Omental fat pad (tissue), 4 donors: ENCODE data around the gene TADA2B. TPM values are rescaled to one million over a fixed set of nuclear protein-coding genes. Genes with fewer than 3 reads are reported as not detected.

Experiments
- ATAC-seq: fragments of 150-250 bp; one replicate; pipeline ENCODE4 v1.9.1; 2016; ENCODE audit warnings: mild to moderate bottlenecking, moderate library complexity; ENCODE audit not compliant: low FRiP score
- DNase-seq: peaks from one replicate; pipeline ENCODE4 v3.0.0-alpha.2; 2019; ENCODE audit warnings: low spot score
- CTCF ChIP-seq, 3 donors: fragments of 450-650 bp; IDR thresholded peaks; one replicate each; pipeline ENCODE4 v1.5.1; 2016 to 2017; ENCODE audit warnings: antibody characterized with exemption in 3 of 3, mild to moderate bottlenecking in 3 of 3, moderate library complexity in 2 of 3
- total RNA-seq, 4 donors: library from RNA; depleted of rRNA; stranded (reverse); fragments of >200 nt; gene quantifications; one replicate each; pipeline ENCODE4 v1.1.0, GENCODE V29; 2016

TADA2B gene
- total RNA-seq, 4 donors from 2014 or later = 12.2 to 20.5 (median 16.5) TPM

GRCh38 chr4:7045961-7046921, 3.1 kb downstream of the TADA2B start:
- ATAC-seq (no peak), DNase-seq (no peak)
- TF ChIP-seq CTCF (IDR thresholded peaks at IDR 0.05) = no peak

GRCh38 chr4:7046971-7047370, 3.8 kb downstream of the TADA2B start:
- TF ChIP-seq CTCF (IDR thresholded peaks at IDR 0.05) = no peak
- ATAC-seq (no peak), DNase-seq (no peak)

- no peak for TF ChIP-seq CTCF (IDR thresholded peaks at IDR 0.05)
- ATAC-seq (no peak), DNase-seq (no peak)
These were observed 5.5 kb downstream of the TADA2B start for GRCh38 chr4:7048642-7049041.

GRCh38 chr4:7049295-7049694, 6.1 kb downstream of the TADA2B start:
- DNase-seq (no peak), ATAC-seq (no peak)

GRCh38 chr4:7049739-7050138, 6.6 kb downstream of the TADA2B start:
- ATAC-seq (no peak), DNase-seq (no peak)

More at GRCh38 chr4:7049295-7049694, 6.1 kb downstream of the TADA2B start:
- no peak for TF ChIP-seq CTCF (IDR thresholded peaks at IDR 0.05)

GRCh38 chr4:7050481-7051143, 7.4 kb downstream of the TADA2B start:
- TF ChIP-seq CTCF (IDR thresholded peaks at IDR 0.05) = no peak
- DNase-seq = no peak
- ATAC-seq = no peak

More at GRCh38 chr4:7049739-7050138, 6.6 kb downstream of the TADA2B start:
- TF ChIP-seq CTCF (IDR thresholded peaks at IDR 0.05) = no peak
